ENCODE results near the gene ECHDC3.

ECHDC3 gene

GRCh38 chr10:11762706-11763500, 20.7 kb downstream of the ECHDC3 start:
- peaks cover 8% of the 10 kb centered on the region for H3K27me3 Mint-ChIP-seq (ENCODE audit: low read depth)
- H3K4me3 Mint-ChIP-seq = no peak overlapping the region
- no peaks in the 10 kb centered on the region for H3K4me1 Mint-ChIP-seq (ENCODE audit: low read depth)
- no peaks in the 10 kb centered on the region for H3K36me3 Mint-ChIP-seq (ENCODE audit: low read depth)
- H3K9me3 Mint-ChIP-seq = no peaks in the 10 kb centered on the region
- no peak overlapping the region for H3K27ac Mint-ChIP-seq
- no peak for DNase-seq (ENCODE audit: low spot score)

- Mint-ChIP-seq H3K4me1 (ENCODE audit: low read depth) (no peaks in the 10 kb centered on the region), H3K36me3 (ENCODE audit: low read depth) (no peaks in the 10 kb centered on the region), H3K4me3 (no peak overlapping the region), H3K27ac (no peak overlapping the region), H3K27me3 (ENCODE audit: low read depth) (peaks cover 8% of the 10 kb centered on the region), H3K9me3 (no peaks in the 10 kb centered on the region)
- DNase-seq (ENCODE audit: low spot score) = no peak
Observed at GRCh38 chr10:11763501-11763861, 21.3 kb downstream of the ECHDC3 start.

- H3K27ac Mint-ChIP-seq = no peak overlapping the region
- H3K4me1 Mint-ChIP-seq (ENCODE audit: low read depth) = no peaks in the 10 kb centered on the region
Observed at GRCh38 chr10:11765141-11765540, 23.0 kb downstream of the ECHDC3 start.

GRCh38 chr10:11772575-11773288, 30.6 kb downstream of the ECHDC3 start:
- H3K4me3 Mint-ChIP-seq = no peak overlapping the region

More at GRCh38 chr10:11765141-11765540, 23.0 kb downstream of the ECHDC3 start:
- no peak for DNase-seq (ENCODE audit: low spot score)
- Mint-ChIP-seq H3K36me3 (ENCODE audit: low read depth) (no peaks in the 10 kb centered on the region), H3K27me3 (ENCODE audit: low read depth) (peaks cover 12% of the 10 kb centered on the region), H3K9me3 (no peaks in the 10 kb centered on the region), H3K4me3 (no peak overlapping the region)

GRCh38 chr10:11773761-11774441, 31.7 kb downstream of the ECHDC3 start:
- H3K4me3 Mint-ChIP-seq = no peak overlapping the region
- H3K4me1 Mint-ChIP-seq (ENCODE audit: low read depth) = no peaks in the 10 kb centered on the region
- peaks cover 6% of the 10 kb centered on the region for H3K27me3 Mint-ChIP-seq (ENCODE audit: low read depth)
- DNase-seq (ENCODE audit: low spot score) = no peak
- H3K36me3 Mint-ChIP-seq (ENCODE audit: low read depth) = no peaks in the 10 kb centered on the region
- H3K9me3 Mint-ChIP-seq = no peaks in the 10 kb centered on the region
- no peak overlapping the region for H3K27ac Mint-ChIP-seq

More at GRCh38 chr10:11772575-11773288, 30.6 kb downstream of the ECHDC3 start:
- DNase-seq (ENCODE audit: low spot score) = no peak
- no peaks in the 10 kb centered on the region for H3K36me3 Mint-ChIP-seq (ENCODE audit: low read depth)
- H3K27me3 Mint-ChIP-seq (ENCODE audit: low read depth) = peaks cover 6% of the 10 kb centered on the region
- no peak overlapping the region for H3K27ac Mint-ChIP-seq
- no peaks in the 10 kb centered on the region for H3K9me3 Mint-ChIP-seq
- no peaks in the 10 kb centered on the region for H3K4me1 Mint-ChIP-seq (ENCODE audit: low read depth)

- Mint-ChIP-seq H3K36me3 (ENCODE audit: low read depth) (no peaks in the 10 kb centered on the region), H3K27ac (no peak overlapping the region), H3K4me1 (ENCODE audit: low read depth) (no peaks in the 10 kb centered on the region), H3K4me3 (no peak overlapping the region), H3K27me3 (ENCODE audit: low read depth) (peaks cover 2% of the 10 kb centered on the region), H3K9me3 (no peaks in the 10 kb centered on the region)
- no peak for DNase-seq (ENCODE audit: low spot score)
Observed at GRCh38 chr10:11775412-11775811, 33.2 kb downstream of the ECHDC3 start.

- peaks cover 2% of the 10 kb centered on the region for H3K27me3 Mint-ChIP-seq (ENCODE audit: low read depth)
- H3K4me3 Mint-ChIP-seq = no peak overlapping the region
- no peak for DNase-seq (ENCODE audit: low spot score)
- H3K27ac Mint-ChIP-seq = no peak overlapping the region
- no peaks in the 10 kb centered on the region for H3K36me3 Mint-ChIP-seq (ENCODE audit: low read depth)
- no peaks in the 10 kb centered on the region for H3K9me3 Mint-ChIP-seq
- H3K4me1 Mint-ChIP-seq (ENCODE audit: low read depth) = no peaks in the 10 kb centered on the region
Observed at GRCh38 chr10:11776080-11776479, 33.9 kb downstream of the ECHDC3 start.

- H3K27me3 Mint-ChIP-seq (ENCODE audit: low read depth) = peaks cover 2% of the 10 kb centered on the region
- no peak overlapping the region for H3K4me3 Mint-ChIP-seq
- no peaks in the 10 kb centered on the region for H3K36me3 Mint-ChIP-seq (ENCODE audit: low read depth)
Observed at GRCh38 chr10:11781114-11781513, 38.9 kb downstream of the ECHDC3 start.

GRCh38 chr10:11782793-11783557, 40.8 kb downstream of the ECHDC3 start:
- Mint-ChIP-seq H3K9me3 (no peaks in the 10 kb centered on the region), H3K36me3 (ENCODE audit: low read depth) (no peaks in the 10 kb centered on the region), H3K4me3 (no peak overlapping the region), H3K27me3 (ENCODE audit: low read depth) (peaks cover 2% of the 10 kb centered on the region), H3K27ac (no peak overlapping the region), H3K4me1 (ENCODE audit: low read depth) (peaks cover 4% of the 10 kb centered on the region)
- no peak for DNase-seq (ENCODE audit: low spot score)

More at GRCh38 chr10:11781114-11781513, 38.9 kb downstream of the ECHDC3 start:
- no peak overlapping the region for H3K27ac Mint-ChIP-seq
- H3K4me1 Mint-ChIP-seq (ENCODE audit: low read depth) = peaks cover 4% of the 10 kb centered on the region
- DNase-seq (ENCODE audit: low spot score) = no peak
- no peaks in the 10 kb centered on the region for H3K9me3 Mint-ChIP-seq

- H3K36me3 Mint-ChIP-seq (ENCODE audit: low read depth) = no peaks in the 10 kb centered on the region
- peaks cover 4% of the 10 kb centered on the region for H3K4me1 Mint-ChIP-seq (ENCODE audit: low read depth)
- DNase-seq (ENCODE audit: low spot score) = no peak
- no peak overlapping the region for H3K4me3 Mint-ChIP-seq
- H3K9me3 Mint-ChIP-seq = no peaks in the 10 kb centered on the region
- H3K27me3 Mint-ChIP-seq (ENCODE audit: low read depth) = peaks cover 2% of the 10 kb centered on the region
- H3K27ac Mint-ChIP-seq = no peak overlapping the region
Observed at GRCh38 chr10:11783558-11783865, 41.3 kb downstream of the ECHDC3 start.

- no peak overlapping the region for H3K27ac Mint-ChIP-seq
- peaks cover 4% of the 10 kb centered on the region for H3K4me1 Mint-ChIP-seq (ENCODE audit: low read depth)
- no peaks in the 10 kb centered on the region for H3K36me3 Mint-ChIP-seq (ENCODE audit: low read depth)
- no peak for DNase-seq (ENCODE audit: low spot score)
- no peaks in the 10 kb centered on the region for H3K9me3 Mint-ChIP-seq
- H3K4me3 Mint-ChIP-seq = no peak overlapping the region
- H3K27me3 Mint-ChIP-seq (ENCODE audit: low read depth) = peaks cover 5% of the 10 kb centered on the region
Observed at GRCh38 chr10:11787374-11787773, 45.2 kb downstream of the ECHDC3 start.

- Mint-ChIP-seq H3K27ac (no peak overlapping the region), H3K4me3 (no peak overlapping the region), H3K36me3 (ENCODE audit: low read depth) (no peaks in the 10 kb centered on the region), H3K9me3 (no peaks in the 10 kb centered on the region), H3K27me3 (ENCODE audit: low read depth) (peaks cover 3% of the 10 kb centered on the region), H3K4me1 (ENCODE audit: low read depth) (peaks cover 2% of the 10 kb centered on the region)
- no peak for DNase-seq (ENCODE audit: low spot score)
Observed at GRCh38 chr10:11787846-11788245, 45.7 kb downstream of the ECHDC3 start.

GRCh38 chr10:11789306-11789705, 47.1 kb downstream of the ECHDC3 start:
- no peaks in the 10 kb centered on the region for H3K9me3 Mint-ChIP-seq
- H3K4me3 Mint-ChIP-seq = no peak overlapping the region
- peaks cover 3% of the 10 kb centered on the region for H3K27me3 Mint-ChIP-seq (ENCODE audit: low read depth)
- no peaks in the 10 kb centered on the region for H3K4me1 Mint-ChIP-seq (ENCODE audit: low read depth)
- no peak overlapping the region for H3K27ac Mint-ChIP-seq
- no peak for DNase-seq (ENCODE audit: low spot score)
- no peaks in the 10 kb centered on the region for H3K36me3 Mint-ChIP-seq (ENCODE audit: low read depth)

GRCh38 chr10:11789956-11790355, 47.8 kb downstream of the ECHDC3 start:
- no peak overlapping the region for H3K27ac Mint-ChIP-seq

More at GRCh38 chr10:11789956-11790355, 47.8 kb downstream of the ECHDC3 start:
- Mint-ChIP-seq H3K36me3 (ENCODE audit: low read depth) (no peaks in the 10 kb centered on the region), H3K4me3 (no peak overlapping the region), H3K9me3 (no peaks in the 10 kb centered on the region), H3K27me3 (ENCODE audit: low read depth) (peaks cover 3% of the 10 kb centered on the region), H3K4me1 (ENCODE audit: low read depth) (no peaks in the 10 kb centered on the region)
- no peak for DNase-seq (ENCODE audit: low spot score)

All from T-helper 2 cell treated with Interferon-gamma antibody and Interleukin-4, amounts not matched to agents 5 μg/mL and 100 μg/mL, for 36 hours (primary cell).